Measurements from ENCODE around the gene ADRB2. TPM values are rescaled to one million over a fixed set of nuclear protein-coding genes. Genes with fewer than 3 reads are reported as not detected.

Gene ADRB2
- total and polyA plus RNA-seq, 4 donors, result 1.2 to 7.6 (median 3.8) TPM

- Histone ChIP-seq H3K36me3 (ENCODE audit: control insufficient read depth in 4 of 4, insufficient read depth in 3 of 4, low read depth in 1 of 4, low read length in 3 of 4) (no peaks in the 10 kb centered on the region), H3K27me3 (ENCODE audit: control insufficient read depth in 4 of 4, insufficient read depth in 4 of 4, low read length in 3 of 4) (no peaks in the 10 kb centered on the region), H3K4me1 (ENCODE audit: control insufficient read depth in 4 of 4, insufficient read depth in 4 of 4, low read length in 3 of 4) (no peaks in the 10 kb centered on the region), H3K9me3 (ENCODE audit: control insufficient read depth in 4 of 4, low read length in 3 of 4) (no peaks in the 10 kb centered on the region), H3K27ac (ENCODE audit: low read depth in 1 of 2, low read length in 2 of 2) (no peak overlapping the region), H3K4me3 (ENCODE audit: low read depth in 1 of 3, low read length in 3 of 3) (no peak overlapping the region), H3K9ac (ENCODE audit: low read depth in 1 of 2, low read length in 2 of 2) (no peak overlapping the region)
- no peak for TF ChIP-seq NR2F2 (IDR thresholded peaks at IDR 0.05)
- TF ChIP-seq SP1 (IDR thresholded peaks at IDR 0.05), result no peak
- no peak for TF ChIP-seq CTCF (IDR thresholded peaks at IDR 0.05; ENCODE audit: low read depth, low read length, missing input control)
- TF ChIP-seq FOXA1 (IDR thresholded peaks at IDR 0.05), result no peak
- TF ChIP-seq JUND (IDR thresholded peaks at IDR 0.05), result no peak
- TF ChIP-seq RAD21 (IDR thresholded peaks at IDR 0.05), result no peak
- no peak for TF ChIP-seq EGR1 (IDR thresholded peaks at IDR 0.05; ENCODE audit: low read depth in 2 of 2)
- TF ChIP-seq REST (IDR thresholded peaks at IDR 0.05), result no peak
- no peak for TF ChIP-seq ATF3 (IDR thresholded peaks at IDR 0.05)
- TF ChIP-seq MAX (IDR thresholded peaks at IDR 0.05), result no peak
- no peak for TF ChIP-seq GABPA (IDR thresholded peaks at IDR 0.05 in 1 of 2, conservative IDR thresholded peaks at IDR 0.05 in 1 of 2)
- DNase-seq (ENCODE audit: low spot score), result no peak
Observed at GRCh38 chr5:148791334-148791667, 35.1 kb upstream of the ADRB2 start.

GRCh38 chr5:148791696-148792095 is 34.7 kb upstream of the ADRB2 start:
- TF ChIP-seq EGR1 (IDR thresholded peaks at IDR 0.05; ENCODE audit: low read depth in 2 of 2), result no peak
- TF ChIP-seq JUND (IDR thresholded peaks at IDR 0.05), result no peak
- no peak for TF ChIP-seq YY1 (IDR thresholded peaks at IDR 0.05)
- TF ChIP-seq CTCF (IDR thresholded peaks at IDR 0.05; ENCODE audit: low read depth, low read length, missing input control), result no peak
- TF ChIP-seq TAF1 (conservative IDR thresholded peaks at IDR 0.05), result no peak
- no peak for TF ChIP-seq RXRA (IDR thresholded peaks at IDR 0.05)
- TF ChIP-seq HNF4G (IDR thresholded peaks at IDR 0.05), result no peak
- TF ChIP-seq FOXA1 (IDR thresholded peaks at IDR 0.05), result no peak
- TF ChIP-seq FOXA2 (IDR thresholded peaks at IDR 0.05), result no peak
- TF ChIP-seq RAD21 (IDR thresholded peaks at IDR 0.05), result no peak
- no peak for TF ChIP-seq GABPA (IDR thresholded peaks at IDR 0.05 in 1 of 2, conservative IDR thresholded peaks at IDR 0.05 in 1 of 2)
- no peak for TF ChIP-seq NR2F2 (IDR thresholded peaks at IDR 0.05)
- no peak for TF ChIP-seq HNF4A (conservative IDR thresholded peaks at IDR 0.05)
- no peak for TF ChIP-seq REST (IDR thresholded peaks at IDR 0.05)
- no peaks in the 10 kb centered on the region for H3K36me3 ChIP-seq (ENCODE audit: control insufficient read depth in 4 of 4, insufficient read depth in 3 of 4, low read depth in 1 of 4, low read length in 3 of 4)
- 94% methylated on average over 2 of the region's 2 CpGs for WGBS

More at GRCh38 chr5:148791696-148792095, 34.7 kb upstream of the ADRB2 start:
- no peak for DNase-seq (ENCODE audit: low spot score)
- Histone ChIP-seq H3K27ac (ENCODE audit: low read depth in 1 of 2, low read length in 2 of 2) (no peak overlapping the region), H3K4me1 (ENCODE audit: control insufficient read depth in 4 of 4, insufficient read depth in 4 of 4, low read length in 3 of 4) (no peaks in the 10 kb centered on the region), H3K27me3 (ENCODE audit: control insufficient read depth in 4 of 4, insufficient read depth in 4 of 4, low read length in 3 of 4) (no peaks in the 10 kb centered on the region), H3K9ac (ENCODE audit: low read depth in 1 of 2, low read length in 2 of 2) (no peak overlapping the region), H3K4me3 (ENCODE audit: low read depth in 1 of 3, low read length in 3 of 3) (no peak overlapping the region), H3K9me3 (ENCODE audit: control insufficient read depth in 4 of 4, low read length in 3 of 4) (no peaks in the 10 kb centered on the region)

Measured in liver (tissue), 9 donors.